K562 (cell line): Measurements from ENCODE around the gene KRIT1. TPM values are rescaled to one million over a fixed set of nuclear protein-coding genes. Genes with fewer than 3 reads are reported as not detected.
A peak's percentile ranks its signal among the peaks of the same experiment; 100 is the strongest.

Experiments
- ATAC-seq: fragments of 200-7000 bp; cut with Tn5 transposase; 3 replicates; pipeline ENCODE4 v1.9.1; 2020; ENCODE audit warnings: moderate library complexity
- BruUV-seq: library from RNA; stranded (reverse); fragments of 400-500 nt; replicated peaks from 2 replicates; lab custom pipeline; 2021; lab: Mats Ljungman, UMichigan
- CTCF ChIA-PET: fragments of 300-600 bp; formaldehyde crosslinking; extraction: SDS; loops from one replicate; lab custom pipeline; 2021; ENCODE audit warnings: low intra/inter-chr PET ratio; lab: Yijun Ruan, JAX
- POLR2A ChIA-PET: fragments of 300-600, 350-650 bp; sonication (Branson Sonifier 250); formaldehyde crosslinking; extraction: SDS; loops from one replicate; lab custom pipeline; 2021; ENCODE audit warnings: antibody characterized with exemption, inconsistent platforms; lab: Yijun Ruan, JAX
- DNase-seq, 4 experiments: peaks; one replicate each; pipeline versions ENCODE4 v3.0.0 to v3.0.0-alpha.2; 2011 to 2018; ENCODE audit warnings: low spot score in 3 of 4, mixed read lengths in 3 of 4; ENCODE audit errors: extremely low read depth in 1 of 4
- FAIRE-seq: peaks from 2 replicates; lab custom pipeline; 2011; peaks lifted over from hg19 to GRCh38; lab: Jason Lieb, UNC
- H2AFZ ChIP-seq: 2 replicates; pipeline ENCODE4 v1.6.0; 2011; ENCODE audit warnings: low read depth, low read length, control low read depth, inconsistent platforms
- H3K27ac ChIP-seq: fragments of 200-600 bp; 3 replicates; pipeline ENCODE4 v1.8.0; 2011; ENCODE audit warnings: low read depth, mild to moderate bottlenecking, control low read depth, inconsistent platforms, low read length, moderate library complexity, mixed read lengths; ENCODE audit errors: extremely low read depth
- H3K27me3 ChIP-seq, 2 experiments: fragments of 300-600 bp in 1 of 2; 2 replicates in 1 of 2; 3 replicates in 1 of 2; pipeline versions ENCODE4 v1.6.0 to v1.8.0; 2011; ENCODE audit warnings: inconsistent platforms in 2 of 2, low read length in 2 of 2, mild to moderate bottlenecking in 1 of 2, mixed read lengths in 1 of 2, moderate library complexity in 1 of 2; ENCODE audit not compliant: control insufficient read depth in 2 of 2, insufficient read depth in 2 of 2
- H3K36me3 ChIP-seq: fragments of 300-600 bp; 3 replicates; pipeline ENCODE4 v1.8.0; 2011; ENCODE audit warnings: mild to moderate bottlenecking, low read length, inconsistent platforms; ENCODE audit not compliant: control insufficient read depth, insufficient read depth
- H3K4me1 ChIP-seq, 2 experiments: fragments of 200-600 bp in 1 of 2; replicated peaks in 1 of 2; 2 replicates in 1 of 2; 3 replicates in 1 of 2; pipeline versions ENCODE4 v1.5.1 to v1.8.0; 2011; ENCODE audit warnings: inconsistent platforms in 2 of 2, low read length in 2 of 2, mild to moderate bottlenecking in 1 of 2, mixed read lengths in 1 of 2, moderate library complexity in 1 of 2; ENCODE audit not compliant: control insufficient read depth in 2 of 2, insufficient read depth in 2 of 2
- H3K4me2 ChIP-seq: 2 replicates; pipeline ENCODE4 v1.6.1; 2011; ENCODE audit warnings: low read length, control low read depth, inconsistent platforms, mixed read lengths; ENCODE audit not compliant: insufficient read depth
- H3K4me3 ChIP-seq: fragments of 200-600 bp; sonication (generic), shearing (Covaris generic); 2 replicates; pipeline ENCODE4 v1.5.1; 2016; ENCODE audit warnings: control low read depth, inconsistent platforms
- H3K79me2 ChIP-seq: fragments of 200-600 bp; 3 replicates; pipeline ENCODE4 v1.8.0; 2011; ENCODE audit warnings: low read length, inconsistent platforms; ENCODE audit not compliant: control insufficient read depth, insufficient read depth
- H3K9ac ChIP-seq, 2 experiments: 2 replicates each; pipeline versions ENCODE4 v1.6.0 to v1.6.1; 2011; ENCODE audit warnings: low read depth in 2 of 2, low read length in 2 of 2, control low read depth in 1 of 2, inconsistent platforms in 1 of 2, mild to moderate bottlenecking in 1 of 2, mixed read lengths in 1 of 2; ENCODE audit not compliant: insufficient read depth in 1 of 2
- H3K9me1 ChIP-seq: one replicate; pipeline ENCODE4 v1.6.0; 2011; ENCODE audit warnings: inconsistent platforms, mild to moderate bottlenecking, low read length, moderate library complexity; ENCODE audit not compliant: control insufficient read depth, insufficient read depth
- H3K9me3 ChIP-seq: replicated peaks from 2 replicates; pipeline ENCODE4 v1.5.1; 2011; ENCODE audit warnings: low read depth, low read length, inconsistent platforms; ENCODE audit not compliant: control insufficient read depth, insufficient read depth
- H4K20me1 ChIP-seq: replicated peaks from 2 replicates; pipeline ENCODE4 v1.6.1; 2011; ENCODE audit warnings: low read length, inconsistent platforms, mixed read lengths; ENCODE audit not compliant: control insufficient read depth, insufficient read depth
- SUPT5H ChIP-seq: fragments of 450-650 bp; IDR thresholded peaks from 2 replicates; pipeline ENCODE4 v1.6.1; 2016
- whole genome bisulfite sequencing: fragments of 100-300 bp; shearing (Covaris generic); methylation state at CpG from one replicate; pipeline ENCODE4 v1.1.6; 2016; ENCODE audit warnings: low coverage, mixed read lengths; ENCODE audit not compliant: insufficient coverage; ENCODE audit errors: missing lambda C conversion rate; 5-methylcytosine and 5-hydroxymethylcytosine counted together
- in situ Hi-C: fragments of 300-500 bp; cut with MboI; formaldehyde crosslinking; loops from 4 replicates; pipeline ENCODE4 v1.15.0; 2018; ENCODE audit warnings: inconsistent platforms, mixed read lengths
- intact Hi-C: fragments of 100-400 bp; cut with micrococcal nuclease; formaldehyde crosslinking; loops from 2 replicates; pipeline ENCODE4 v1.14.2; 2022
- polyA plus RNA-seq, 8 experiments: library from polyadenylated mRNA; depleted of rRNA in 4 of 8; stranded (reverse) in 5 of 8; unstranded in 3 of 8; fragments of >200 nt; fragmentation: Nextera tagmentation in 2 of 8; fragmentation: Illumina TruSeq in 1 of 8; extraction: Ambion mirVana in 2 of 8; extraction: Trizol in 1 of 8; gene quantifications; 2 replicates each; pipeline versions ENCODE4 v1.2.1 to v1.2.3, GENCODE V29; 2011 to 2014; ENCODE audit warnings: inconsistent platforms in 1 of 8, missing spikeins in 1 of 8
- total RNA-seq, 7 experiments: library from RNA; depleted of rRNA in 6 of 7; stranded (reverse); fragments of >200 nt in 6 of 7; fragmentation: Illumina TruSeq in 2 of 7; extraction: Trizol in 2 of 7; gene quantifications; 2 replicates each; pipeline versions ENCODE4 v1.2.1 to v1.2.3, GENCODE V29; 2011 to 2021; ENCODE audit warnings: low replicate concordance in 1 of 7
- TF ChIP-seq, protein P1 (sequence below), 2 experiments: IDR thresholded peaks; 2 replicates each; pipeline ENCODE4 v1.6.1; 2011; ENCODE audit warnings: borderline replicate concordance in 1 of 2, control low read depth in 1 of 2, low read depth in 1 of 2, low read length in 1 of 2, mild to moderate bottlenecking in 1 of 2, mixed read lengths in 1 of 2, moderate library complexity in 1 of 2; ENCODE audit not compliant: insufficient read depth in 1 of 2, insufficient read length in 1 of 2, poor library complexity in 1 of 2, severe bottlenecking in 1 of 2; ENCODE audit errors: extremely low read depth in 1 of 2
- TF ChIP-seq, protein P2 (sequence below): sonication (generic); formaldehyde crosslinking; IDR thresholded peaks from 2 replicates; pipeline ENCODE4 v1.8.0; 2022; ENCODE audit warnings: mild to moderate bottlenecking, missing genetic modification reagents

KRIT1 gene
- total and polyA plus RNA-seq, 9 of the 15 experiments (the other 6 are each of a cell fraction or from before 2014, with no cell fraction given): 21.5 to 81.4 (median 55.9) TPM

DNA sequence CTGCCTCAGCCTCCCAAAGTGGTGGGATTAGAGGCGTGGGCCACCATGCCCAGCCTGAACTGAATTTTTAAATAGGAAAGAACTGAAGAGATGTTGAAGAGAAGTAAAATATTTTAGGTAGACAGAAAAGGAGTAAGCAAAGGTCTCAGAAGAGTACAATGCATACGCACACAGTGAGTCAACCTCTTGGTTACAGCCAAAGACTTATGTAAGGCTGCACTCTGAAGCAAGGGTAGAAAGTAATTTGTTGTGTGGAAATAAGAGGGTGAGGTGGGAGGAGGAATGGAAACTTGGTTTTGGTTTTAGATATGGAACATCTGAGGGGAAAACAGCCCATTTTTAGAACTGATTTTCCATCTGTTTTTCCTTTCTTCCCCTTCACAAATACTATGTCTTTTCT is 17.6 kb downstream of the KRIT1 start:
- TF ChIP-seq, protein P1, sequence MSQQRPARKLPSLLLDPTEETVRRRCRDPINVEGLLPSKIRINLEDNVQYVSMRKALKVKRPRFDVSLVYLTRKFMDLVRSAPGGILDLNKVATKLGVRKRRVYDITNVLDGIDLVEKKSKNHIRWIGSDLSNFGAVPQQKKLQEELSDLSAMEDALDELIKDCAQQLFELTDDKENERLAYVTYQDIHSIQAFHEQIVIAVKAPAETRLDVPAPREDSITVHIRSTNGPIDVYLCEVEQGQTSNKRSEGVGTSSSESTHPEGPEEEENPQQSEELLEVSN (IDR thresholded peaks at IDR 0.05; ENCODE audit: borderline replicate concordance in 1 of 2, extremely low read depth in 1 of 2, insufficient read depth in 1 of 2, insufficient read length in 1 of 2, low read depth in 1 of 2, low read length in 1 of 2, poor library complexity in 1 of 2, severe bottlenecking in 1 of 2): no peak
- TF ChIP-seq, protein P2, sequence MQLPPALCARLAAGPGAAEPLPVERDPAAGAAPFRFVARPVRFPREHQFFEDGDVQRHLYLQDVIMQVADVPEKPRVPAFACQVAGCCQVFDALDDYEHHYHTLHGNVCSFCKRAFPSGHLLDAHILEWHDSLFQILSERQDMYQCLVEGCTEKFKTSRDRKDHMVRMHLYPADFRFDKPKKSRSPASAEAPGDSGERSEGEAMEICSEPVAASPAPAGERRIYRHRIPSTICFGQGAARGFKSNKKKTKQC (CRISPR knock-in tag): no peak
- peak; percentile 20; the same call in 1 of the 2 replicates for TF ChIP-seq SUPT5H
- ChIA-PET POLR2A (interaction anchor here (1.1 kb wide), 1 partner anchor 14 kb away, joined by 4 read pairs; no protein-coding TSS in a partner anchor), CTCF (no interaction called here)
- H3K27ac ChIP-seq: no peak overlapping the region
- intact Hi-C loops: no loop called here
- no peaks in the 10 kb centered on the region for H3K79me2 ChIP-seq
- H3K4me1 ChIP-seq: no peaks in the 10 kb centered on the region
- no peak overlapping the region for H2AFZ ChIP-seq
- H3K9me1 ChIP-seq: no peaks in the 10 kb centered on the region
- no TSS peak for BruUV-seq
- FAIRE-seq: no peak
- 96% methylated on average over 2 of the region's 2 CpGs for WGBS
- in situ Hi-C loops: no loop called here
- H3K9ac ChIP-seq: no peak overlapping the region
- DNase-seq: no peak
- H3K4me3 ChIP-seq: no peak overlapping the region
- H3K4me2 ChIP-seq: no peak overlapping the region
- ATAC-seq: no peak
- no peaks in the 10 kb centered on the region for H4K20me1 ChIP-seq
- H3K27me3 ChIP-seq: no peaks in the 10 kb centered on the region
- peaks cover 82% of the 10 kb centered on the region for H3K36me3 ChIP-seq
- no peaks in the 10 kb centered on the region for H3K9me3 ChIP-seq
